Neuronal stem cell (in vitro differentiated cells): ENCODE measurements around the gene PLK2.

Experiments
- DNase-seq: peaks from one replicate; pipeline ENCODE4 v3.0.0-alpha.2; 2013; ENCODE audit warnings: low spot score
- H2AFZ ChIP-seq: one replicate; pipeline ENCODE4 v1.6.1; 2013; ENCODE audit warnings: mild to moderate bottlenecking, low read length, inconsistent platforms
- H2AK5ac ChIP-seq: 2 replicates; pipeline ENCODE4 v1.6.1; 2013; ENCODE audit warnings: low read depth, mild to moderate bottlenecking, inconsistent platforms, low read length, moderate library complexity, mixed read lengths
- H2BK120ac ChIP-seq: 2 replicates; pipeline ENCODE4 v1.6.1; 2013; ENCODE audit warnings: low read depth, mild to moderate bottlenecking, inconsistent platforms, low read length, moderate library complexity, mixed read lengths
- H2BK12ac ChIP-seq: one replicate; pipeline ENCODE4 v1.6.1; 2013; ENCODE audit warnings: low read length, inconsistent platforms
- H2BK15ac ChIP-seq: 2 replicates; pipeline ENCODE4 v1.6.1; 2013; ENCODE audit warnings: mild to moderate bottlenecking, low read length, inconsistent platforms, mixed read lengths
- H2BK5ac ChIP-seq: one replicate; pipeline ENCODE4 v1.6.1; 2013; ENCODE audit warnings: inconsistent platforms, mild to moderate bottlenecking, low read length, moderate library complexity
- H3K14ac ChIP-seq: one replicate; pipeline ENCODE4 v1.6.1; 2013; ENCODE audit warnings: low read length, inconsistent platforms
- H3K18ac ChIP-seq: 2 replicates; pipeline ENCODE4 v1.6.1; 2013; ENCODE audit warnings: low read length, inconsistent platforms
- H3K23ac ChIP-seq: 2 replicates; pipeline ENCODE4 v1.6.1; 2013; ENCODE audit warnings: low read depth, mild to moderate bottlenecking, mixed read lengths, low read length, inconsistent platforms; ENCODE audit not compliant: poor library complexity
- H3K27ac ChIP-seq: replicated peaks from 3 replicates; pipeline ENCODE4 v1.5.1; 2013; ENCODE audit warnings: low read length, inconsistent platforms
- H3K27me3 ChIP-seq, 3 experiments: 2 replicates each; pipeline ENCODE4 v1.6.1; 2013; ENCODE audit warnings: low read length in 3 of 3, mild to moderate bottlenecking in 2 of 3, inconsistent platforms in 1 of 3, low read depth in 1 of 3, mixed read lengths in 1 of 3, moderate library complexity in 1 of 3; ENCODE audit not compliant: control insufficient read depth in 3 of 3, insufficient read depth in 3 of 3
- H3K36me3 ChIP-seq, 2 donors: replicated peaks in 1 of 2; 2 replicates each; pipeline ENCODE4 v1.6.1; 2013; ENCODE audit warnings: low read length in 2 of 2; ENCODE audit not compliant: control insufficient read depth in 2 of 2, insufficient read depth in 2 of 2
- H3K4ac ChIP-seq: 2 replicates; pipeline ENCODE4 v1.6.1; 2013; ENCODE audit warnings: inconsistent platforms, mild to moderate bottlenecking, low read length, moderate library complexity
- H3K4me1 ChIP-seq, 2 donors: 1 replicate in 1 of 2; 2 replicates in 1 of 2; pipeline ENCODE4 v1.6.1; 2013; ENCODE audit warnings: low read length in 2 of 2, low read depth in 1 of 2; ENCODE audit not compliant: control insufficient read depth in 2 of 2, insufficient read depth in 1 of 2
- H3K4me2 ChIP-seq: one replicate; pipeline ENCODE4 v1.6.1; 2013; ENCODE audit warnings: mild to moderate bottlenecking, low read length, inconsistent platforms; ENCODE audit not compliant: insufficient read depth, poor library complexity, severe bottlenecking
- H3K4me3 ChIP-seq, 2 donors: 2 replicates each; pipeline ENCODE4 v1.5.1; 2013; ENCODE audit warnings: low read length in 2 of 2, mild to moderate bottlenecking in 2 of 2, inconsistent platforms in 1 of 2, moderate library complexity in 1 of 2
- H3K79me1 ChIP-seq: one replicate; pipeline ENCODE4 v1.6.1; 2013; ENCODE audit warnings: low read depth, mild to moderate bottlenecking, inconsistent platforms, low read length, moderate library complexity
- H3K9ac ChIP-seq: one replicate; pipeline ENCODE4 v1.6.1; 2013; ENCODE audit warnings: mild to moderate bottlenecking, low read depth, low read length, inconsistent platforms; ENCODE audit not compliant: poor library complexity
- H3K9me3 ChIP-seq, 2 donors: replicated peaks in 1 of 2; 2 replicates each; pipeline versions ENCODE3 to v1.6.1; 2013; ENCODE audit warnings: low read length in 2 of 2, mild to moderate bottlenecking in 2 of 2, inconsistent platforms in 1 of 2, low read depth in 1 of 2, mixed read lengths in 1 of 2, moderate library complexity in 1 of 2; ENCODE audit not compliant: control insufficient read depth in 2 of 2, insufficient read depth in 1 of 2
- H4K8ac ChIP-seq: one replicate; pipeline ENCODE4 v1.6.1; 2013; ENCODE audit warnings: low read depth, mild to moderate bottlenecking, inconsistent platforms, low read length, moderate library complexity
- H4K91ac ChIP-seq: one replicate; pipeline ENCODE4 v1.6.1; 2013; ENCODE audit warnings: low read length, low read depth, mild to moderate bottlenecking, inconsistent platforms; ENCODE audit not compliant: poor library complexity
- WGBS, 2 donors: extraction: QIAGEN DNeasy Blood & Tissue Kit; methylation state at CpG; one replicate each; pipeline ENCODE4 v1.1.7; 2013; ENCODE audit warnings: missing lambda C conversion rate in 2 of 2, mixed read lengths in 1 of 2; ENCODE audit not compliant: insufficient read length in 2 of 2, insufficient replicate concordance in 1 of 2; ENCODE audit errors: extremely low coverage in 2 of 2; 5-methylcytosine and 5-hydroxymethylcytosine counted together

PLK2 gene

GRCh38 chr5:58431832-58432231 lies 28.1 kb downstream of the PLK2 start:
- no peak overlapping the region for H2BK5ac ChIP-seq
- WGBS, 2 donors, result no CpG with 5 or more reads among the region's 2 CpGs
- no peak overlapping the region for H3K9ac ChIP-seq
- H3K27me3 ChIP-seq, result no peaks in the 10 kb centered on the region
- H3K36me3 ChIP-seq, result no peaks in the 10 kb centered on the region
- H3K4ac ChIP-seq, result no peak overlapping the region
- no peaks in the 10 kb centered on the region for H3K4me1 ChIP-seq
- H2BK15ac ChIP-seq, result no peak overlapping the region
- H4K8ac ChIP-seq, result no peak overlapping the region
- H3K27ac ChIP-seq, result no peak overlapping the region
- no peak overlapping the region for H2AK5ac ChIP-seq
- no peak overlapping the region for H3K14ac ChIP-seq
- no peak overlapping the region for H2BK120ac ChIP-seq
- no peak overlapping the region for H2BK12ac ChIP-seq
- no peak overlapping the region for H3K23ac ChIP-seq
- no peak overlapping the region for H3K4me2 ChIP-seq
- DNase-seq, result no peak
- no peak overlapping the region for H2AFZ ChIP-seq
- H3K4me3 ChIP-seq, result no peak overlapping the region
- no peak overlapping the region for H4K91ac ChIP-seq
- H3K18ac ChIP-seq, result no peak overlapping the region
- no peaks in the 10 kb centered on the region for H3K9me3 ChIP-seq
- H3K79me1 ChIP-seq, result no peaks in the 10 kb centered on the region

- Histone ChIP-seq H3K4me3 (no peak overlapping the region), H3K14ac (no peak overlapping the region)
- WGBS, 2 donors, result no CpG with 5 or more reads among the region's 1 CpG
Observed at GRCh38 chr5:58412932-58413331, 47.0 kb downstream of the PLK2 start.

GRCh38 chr5:58412081-58412480 lies 47.8 kb downstream of the PLK2 start:
- H3K36me3 ChIP-seq, result no peaks in the 10 kb centered on the region
- H2BK120ac ChIP-seq, result no peak overlapping the region
- H4K91ac ChIP-seq, result no peak overlapping the region
- no peaks in the 10 kb centered on the region for H3K79me1 ChIP-seq
- no peak overlapping the region for H3K18ac ChIP-seq
- no peak overlapping the region for H3K14ac ChIP-seq
- no CpG with 5 or more reads among the region's 2 CpGs for WGBS, 2 donors
- DNase-seq, result no peak
- no peaks in the 10 kb centered on the region for H3K4me1 ChIP-seq
- H3K4ac ChIP-seq, result no peak overlapping the region
- no peak overlapping the region for H2AFZ ChIP-seq
- H2BK12ac ChIP-seq, result no peak overlapping the region
- H3K4me2 ChIP-seq, result no peak overlapping the region
- no peak overlapping the region for H3K9ac ChIP-seq
- no peaks in the 10 kb centered on the region for H3K27me3 ChIP-seq
- no peak overlapping the region for H2AK5ac ChIP-seq
- no peak overlapping the region for H3K4me3 ChIP-seq
- no peak overlapping the region for H2BK5ac ChIP-seq
- H4K8ac ChIP-seq, result no peak overlapping the region
- no peak overlapping the region for H2BK15ac ChIP-seq
- H3K23ac ChIP-seq, result no peak overlapping the region
- H3K9me3 ChIP-seq, result no peaks in the 10 kb centered on the region
- H3K27ac ChIP-seq, result no peak overlapping the region

More at GRCh38 chr5:58412932-58413331, 47.0 kb downstream of the PLK2 start:
- Histone ChIP-seq H3K36me3 (no peaks in the 10 kb centered on the region), H3K79me1 (no peaks in the 10 kb centered on the region), H2BK15ac (no peak overlapping the region), H3K9ac (no peak overlapping the region), H3K4me2 (no peak overlapping the region), H2BK5ac (no peak overlapping the region), H4K91ac (no peak overlapping the region), H3K9me3 (no peaks in the 10 kb centered on the region), H3K4ac (no peak overlapping the region), H2BK12ac (no peak overlapping the region), H2AFZ (no peak overlapping the region), H3K4me1 (no peaks in the 10 kb centered on the region), H3K27ac (no peak overlapping the region), H3K23ac (no peak overlapping the region), H2BK120ac (no peak overlapping the region), H4K8ac (no peak overlapping the region), H3K27me3 (no peaks in the 10 kb centered on the region), H2AK5ac (no peak overlapping the region), H3K18ac (no peak overlapping the region)
- DNase-seq, result no peak

GRCh38 chr5:58411372-58411771 lies 48.5 kb downstream of the PLK2 start:
- Histone ChIP-seq H3K14ac (no peak overlapping the region), H3K9ac (no peak overlapping the region), H3K23ac (no peak overlapping the region), H4K91ac (no peak overlapping the region), H3K18ac (no peak overlapping the region), H3K4me2 (no peak overlapping the region), H4K8ac (no peak overlapping the region), H3K4ac (no peak overlapping the region), H3K79me1 (no peaks in the 10 kb centered on the region), H3K27ac (no peak overlapping the region), H3K27me3 (no peaks in the 10 kb centered on the region), H3K36me3 (no peaks in the 10 kb centered on the region), H2BK5ac (no peak overlapping the region), H3K4me1 (no peaks in the 10 kb centered on the region), H2BK120ac (no peak overlapping the region), H2AK5ac (no peak overlapping the region), H3K4me3 (no peak overlapping the region), H2AFZ (no peak overlapping the region), H2BK15ac (no peak overlapping the region), H3K9me3 (no peaks in the 10 kb centered on the region), H2BK12ac (no peak overlapping the region)
- no peak for DNase-seq
- no CpG with 5 or more reads among the region's 1 CpG for WGBS, 2 donors
